NCI-H187 treated with DMSO at 0.1 percent for 48 hours (cell line): ENCODE data around the gene FLT1.

Experiments
- DNase-seq: peaks from one replicate; lab custom pipeline; 2025; lab: John Stamatoyannopoulos, UW

The FLT1 gene

DNA sequence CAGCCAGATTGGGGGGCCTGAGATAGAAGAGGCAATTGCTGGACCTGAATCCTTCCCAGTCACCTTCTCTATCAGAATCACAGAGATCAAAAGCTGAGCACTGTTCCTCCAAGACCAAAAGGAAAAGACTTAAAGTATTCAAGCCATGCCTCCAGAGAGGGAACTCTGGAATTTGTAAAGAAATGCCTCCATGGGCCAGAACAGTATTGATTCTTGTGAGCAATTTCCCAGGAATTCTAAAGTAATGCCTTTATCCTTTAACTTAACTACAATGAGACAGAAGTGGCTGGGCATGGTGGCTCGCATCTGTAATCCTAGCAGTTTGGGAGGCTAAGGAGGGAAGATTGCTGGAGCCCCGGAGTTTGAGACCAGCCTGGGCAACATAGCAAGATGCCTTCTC, 148.8 kb downstream of the FLT1 start:
- no peak for DNase-seq

DNA sequence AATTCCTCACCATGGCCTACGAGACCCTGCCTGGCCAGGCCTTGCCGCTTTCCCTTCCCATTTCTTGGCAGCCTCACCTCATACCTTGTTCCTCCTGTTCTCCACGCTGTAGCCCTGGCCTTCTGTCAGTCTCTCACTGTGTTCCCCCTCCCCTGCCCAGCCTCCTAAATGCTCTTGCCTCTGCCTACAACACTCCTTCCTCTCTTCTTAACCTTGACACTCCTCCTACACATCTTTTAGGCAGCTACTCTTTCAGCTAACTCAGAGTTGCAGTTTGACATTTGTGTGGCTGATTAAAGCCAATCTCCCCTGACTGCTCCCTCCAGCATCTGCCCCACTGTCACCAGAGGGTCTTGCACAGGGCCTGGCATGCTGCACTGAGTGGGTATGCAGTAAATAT, 150.8 kb downstream of the FLT1 start:
- DNase-seq, result no peak

- DNase-seq, result no peak
These were observed 152.7 kb downstream of the FLT1 start for GRCh38 chr13:28342251-28342650.

DNA sequence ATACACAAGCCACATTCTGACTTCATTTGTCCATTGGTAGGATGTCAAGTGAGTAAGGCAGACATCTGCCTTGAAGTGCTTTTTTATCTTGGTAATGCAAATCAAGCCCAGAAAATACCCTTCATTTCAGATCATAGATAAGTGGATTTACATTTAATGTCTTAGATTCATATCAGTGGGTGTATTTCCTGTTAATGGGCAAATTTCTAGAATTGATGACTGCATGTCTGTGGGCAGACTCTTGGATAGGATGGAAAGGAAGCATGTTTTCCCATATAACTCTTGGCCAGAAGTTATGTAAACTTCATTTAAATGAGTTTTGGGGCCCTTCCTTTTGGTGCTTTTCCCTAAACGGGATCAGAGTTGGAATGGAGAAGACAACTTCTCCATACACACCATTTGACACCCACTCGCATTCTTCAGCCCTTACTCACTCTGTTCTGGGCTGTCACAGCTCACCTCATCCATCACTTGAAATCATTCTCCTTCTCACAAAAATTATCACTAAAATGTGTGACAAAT, 154.6 kb downstream of the FLT1 start:
- DNase-seq, result no peak

- no peak for DNase-seq
These were observed 155.5 kb downstream of the FLT1 start for GRCh38 chr13:28339419-28339818.

GRCh38 chr13:28338742-28339141, 156.2 kb downstream of the FLT1 start:
- no peak for DNase-seq

DNA sequence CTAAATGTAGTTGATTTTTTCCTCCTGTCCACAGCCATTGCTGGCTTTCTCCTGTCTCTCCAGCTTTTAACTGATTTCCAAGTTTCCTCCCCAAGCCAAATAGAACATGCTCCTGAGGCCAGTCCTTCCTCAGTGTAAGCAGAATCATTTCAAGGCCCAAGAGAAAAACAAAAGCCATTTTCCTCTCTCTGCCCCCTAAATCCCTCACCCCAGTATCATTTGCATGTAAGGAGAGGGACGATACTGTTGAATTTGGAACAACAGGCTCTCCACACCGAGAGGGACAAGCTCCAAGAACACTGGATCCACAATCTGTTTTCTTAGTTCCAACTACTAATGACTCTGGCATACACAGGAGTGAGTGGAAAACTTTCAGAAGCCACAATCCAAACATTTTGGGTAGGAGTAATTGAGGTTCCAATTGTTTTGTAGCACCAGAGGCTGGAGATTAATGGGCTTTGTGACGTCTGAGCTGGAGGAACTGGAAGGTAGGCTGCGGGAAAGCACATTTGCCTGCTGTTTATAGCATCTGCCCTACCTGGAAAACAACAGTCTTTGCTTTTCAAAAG, 156.8 kb downstream of the FLT1 start:
- no peak for DNase-seq

DNA sequence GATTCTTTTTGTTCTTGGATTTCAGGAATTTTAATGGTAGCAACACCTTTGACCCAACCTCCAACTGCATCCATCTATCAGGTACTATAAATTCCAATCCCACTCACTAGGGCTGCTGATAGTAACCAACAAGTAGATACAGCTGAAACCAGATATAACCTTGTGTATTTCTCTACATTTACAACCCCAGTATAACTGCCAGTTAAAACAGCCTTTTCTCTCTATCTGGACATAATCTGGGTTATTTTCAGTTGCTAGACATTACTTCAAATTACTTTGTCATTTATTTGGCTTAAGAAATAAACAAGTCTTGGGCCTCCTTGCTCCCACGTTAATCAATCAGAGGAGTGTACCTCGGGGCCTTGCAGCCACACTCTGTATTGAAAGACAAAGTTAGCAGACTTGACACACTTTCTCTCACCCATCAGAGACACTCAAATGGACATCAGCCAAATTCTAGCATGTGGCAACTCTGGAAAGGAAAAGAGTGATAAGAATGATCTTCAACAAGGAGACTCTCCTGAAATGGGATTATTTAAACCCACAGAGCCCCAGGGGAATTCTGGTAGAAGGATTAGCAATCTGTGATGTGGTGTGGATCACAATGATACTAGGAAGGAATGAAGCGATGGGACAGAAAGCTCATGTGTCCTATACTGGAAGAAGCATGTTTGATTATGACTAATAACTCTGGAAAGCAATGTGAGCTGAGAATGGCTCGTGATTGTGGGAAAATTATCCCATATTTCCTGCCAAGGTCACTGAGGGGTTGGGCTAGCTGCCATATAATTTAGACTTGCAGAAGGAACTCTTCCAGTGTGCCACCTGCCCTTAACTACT, 157.5 kb downstream of the FLT1 start:
- DNase-seq, result no peak

GRCh38 chr13:28336193-28336657, 158.7 kb downstream of the FLT1 start:
- no peak for DNase-seq

- no peak for DNase-seq
These were observed 161.6 kb downstream of the FLT1 start for GRCh38 chr13:28333204-28333881.

DNA sequence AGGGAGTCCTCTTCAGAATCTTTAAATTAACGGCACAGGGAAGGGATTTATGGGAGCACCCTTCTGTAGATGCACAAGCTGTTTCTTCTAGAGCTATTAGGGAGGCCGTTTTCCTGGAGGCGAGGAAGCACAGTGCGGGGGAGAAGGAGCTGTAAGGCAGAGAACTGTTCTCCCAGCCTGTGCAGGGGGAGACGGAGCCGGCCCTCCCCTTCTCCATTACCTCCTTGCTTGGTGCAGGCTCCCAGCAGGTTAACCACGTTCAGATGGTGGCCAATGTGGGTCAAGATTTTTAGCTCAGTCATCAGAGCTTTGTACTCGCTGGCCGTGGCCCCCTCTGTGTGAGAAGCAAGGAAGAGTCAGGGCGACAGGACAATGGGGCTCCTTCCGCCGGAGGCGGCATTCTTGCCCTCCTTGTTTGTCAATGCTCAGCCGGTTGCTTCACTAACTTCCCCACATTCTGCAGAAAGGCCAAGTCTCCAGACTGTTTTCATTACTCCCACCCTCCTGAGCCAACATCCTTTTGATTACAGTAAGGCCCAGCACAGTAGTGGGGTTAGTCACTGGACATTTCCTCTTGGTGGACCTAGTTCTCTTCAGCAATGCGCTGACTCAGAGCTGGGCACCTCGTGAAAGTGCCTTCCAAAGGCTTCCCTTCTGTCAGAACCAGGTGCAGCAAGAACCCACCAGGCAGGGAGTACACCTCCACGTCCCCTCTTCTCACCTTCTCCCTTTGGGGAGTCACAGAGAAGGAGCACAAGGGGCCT, 165.4 kb downstream of the FLT1 start:
- no peak for DNase-seq

- no peak for DNase-seq
These were observed 166.7 kb downstream of the FLT1 start for GRCh38 chr13:28328271-28328607.

DNA sequence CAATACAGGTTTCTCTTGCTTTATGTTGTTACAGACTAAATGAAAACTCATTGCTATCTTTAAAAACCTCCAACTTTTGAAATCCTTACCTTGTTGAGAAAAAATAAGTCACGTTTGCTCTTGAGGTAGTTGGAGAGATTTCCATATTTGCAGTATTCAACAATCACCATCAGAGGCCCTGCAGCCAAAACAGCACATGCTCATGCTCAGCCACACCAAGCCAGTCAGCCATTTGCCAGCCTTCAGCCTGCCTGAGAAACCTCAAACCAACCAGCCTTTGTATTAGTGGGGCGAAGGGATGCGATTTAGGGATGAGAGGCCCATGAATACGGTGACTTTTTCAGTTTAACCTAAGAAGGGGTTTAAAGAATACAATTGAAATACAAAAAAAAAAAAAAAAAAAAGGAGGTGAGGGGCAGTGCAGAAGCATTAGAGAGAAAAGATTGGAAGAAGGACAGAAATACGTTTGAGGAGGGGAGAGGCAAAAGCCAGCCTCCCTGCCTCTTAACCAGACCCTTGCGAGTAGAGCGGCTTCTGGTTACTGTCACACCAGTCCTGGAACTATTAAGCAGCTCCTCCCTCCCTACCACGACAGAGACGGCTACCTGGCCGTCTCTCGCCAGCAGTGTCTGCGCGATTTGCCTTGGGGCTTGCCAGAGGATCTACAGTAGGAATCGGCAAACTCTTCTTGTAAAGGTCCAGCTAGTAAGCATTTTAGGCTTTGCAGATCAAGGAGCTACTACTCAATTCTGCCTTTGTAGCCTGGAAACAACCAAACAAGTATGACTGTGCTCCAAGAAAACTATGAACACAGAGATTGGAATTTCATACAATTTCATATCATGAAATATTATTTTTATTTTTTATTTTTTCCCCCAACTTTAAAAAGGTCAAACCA, 167.3 kb downstream of the FLT1 start:
- DNase-seq, result no peak

GRCh38 chr13:28326056-28326455, 168.9 kb downstream of the FLT1 start:
- DNase-seq, result no peak

DNA sequence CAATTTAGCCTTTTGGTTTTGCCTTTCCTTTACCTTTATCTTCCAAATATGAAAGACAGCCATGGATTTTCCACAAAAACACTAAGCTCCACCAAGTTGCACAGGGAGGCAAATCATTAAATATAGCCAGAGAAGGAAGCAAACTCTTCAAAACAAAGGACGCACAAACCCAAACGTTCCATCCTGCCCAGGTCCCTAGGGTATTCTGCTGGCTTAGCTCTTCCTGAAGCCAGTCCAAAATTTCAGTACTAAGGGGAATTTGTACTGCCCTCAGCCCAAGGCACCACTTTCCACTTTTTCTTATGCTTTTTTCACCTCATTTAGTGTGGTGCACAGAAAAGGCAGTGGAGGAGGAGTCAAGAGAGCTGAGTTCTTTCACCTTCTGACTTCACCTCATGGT, 169.9 kb downstream of the FLT1 start:
- no peak for DNase-seq

DNA sequence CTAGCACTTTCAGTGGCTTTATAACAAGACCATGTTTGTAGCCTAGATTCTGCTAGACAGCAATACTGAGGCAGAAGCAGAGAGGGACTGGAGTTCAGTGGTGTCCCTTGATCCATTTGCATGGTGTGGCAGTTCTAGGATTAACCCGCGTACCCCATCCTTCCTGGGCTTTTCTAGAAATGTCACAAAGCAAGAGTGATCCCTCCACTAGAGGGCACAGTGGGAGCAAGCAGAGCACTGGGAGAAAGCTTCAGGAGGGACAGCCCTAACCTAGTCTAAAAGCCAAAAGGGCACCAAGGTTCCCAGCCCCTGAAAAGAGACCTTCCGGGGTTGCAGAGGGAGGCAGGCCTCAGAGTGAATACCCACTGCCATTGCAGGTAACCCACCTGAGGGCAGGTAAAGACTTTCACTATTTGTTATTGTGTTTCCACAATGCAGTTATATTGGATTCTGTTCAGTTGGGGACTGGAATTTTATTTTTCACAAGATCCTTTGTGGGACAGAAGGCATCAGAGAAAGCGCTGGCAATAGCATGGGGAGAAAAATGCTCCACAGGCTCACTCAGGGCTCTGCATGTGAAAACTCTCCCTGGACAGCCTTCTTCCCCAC, 170.6 kb downstream of the FLT1 start:
- no peak for DNase-seq

- DNase-seq, result no peak
These were observed 172.5 kb downstream of the FLT1 start for GRCh38 chr13:28322256-28322905.

- no peak for DNase-seq
These were observed 173.2 kb downstream of the FLT1 start for GRCh38 chr13:28321756-28322155.

DNA sequence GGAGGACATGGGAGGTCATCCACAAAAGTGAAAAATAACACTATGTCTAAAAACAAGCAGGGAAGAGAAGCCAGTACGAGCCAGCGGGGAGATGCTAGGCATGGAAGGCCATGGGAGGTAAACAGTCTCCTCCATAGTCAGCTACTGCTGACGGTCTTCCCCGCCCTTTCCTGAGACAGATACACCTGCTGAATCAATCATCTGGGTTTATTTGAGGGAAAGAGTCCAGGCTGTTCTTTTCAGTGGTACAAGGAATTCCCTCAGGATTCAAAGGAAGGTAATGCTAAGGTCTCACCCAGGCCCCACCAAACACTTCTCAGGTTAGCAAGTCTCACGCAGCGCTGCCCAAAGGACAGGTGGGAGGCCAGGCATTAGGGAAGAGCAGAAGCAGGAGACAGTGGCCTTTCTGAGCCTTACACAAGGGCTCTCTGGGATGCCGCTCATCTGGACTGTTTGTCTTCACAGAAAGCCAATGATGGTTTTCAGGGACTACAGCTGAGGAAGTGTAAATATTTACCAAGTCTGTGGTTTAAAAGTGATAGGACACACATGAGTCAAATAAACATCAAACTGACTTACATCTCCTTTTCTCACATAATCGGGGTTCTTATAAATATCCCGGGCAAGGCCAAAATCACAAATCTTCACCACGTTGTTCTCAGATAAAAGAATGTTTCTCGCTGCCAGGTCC, 173.9 kb downstream of the FLT1 start:
- no peak for DNase-seq

DNA sequence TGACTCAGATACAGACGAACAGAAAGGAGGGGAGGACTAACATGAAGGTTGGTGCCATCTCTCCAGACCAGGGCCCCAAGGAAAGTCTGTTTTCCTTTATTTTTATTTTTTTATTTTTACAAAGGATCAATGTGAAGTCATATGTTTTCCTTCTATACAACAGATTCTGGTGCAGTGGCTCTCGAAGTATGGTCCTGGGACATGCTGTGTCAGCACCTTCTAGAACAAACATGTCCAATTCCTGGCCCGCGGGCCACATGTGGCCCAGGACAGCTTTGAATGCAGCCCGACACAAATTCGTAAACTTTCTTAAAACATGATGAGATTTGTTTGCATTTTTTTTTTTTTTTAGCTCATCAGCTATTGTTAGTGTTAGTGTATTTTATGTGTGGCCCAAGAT, 174.7 kb downstream of the FLT1 start:
- DNase-seq, result no peak
